ENCODE results near the gene C3orf80.
"Not testable (repeated sequence)": the region's sequence is repeated elsewhere in the genome, so short reads cannot be mapped to it uniquely, and the experiment has no call there.

C3orf80 gene

DNA sequence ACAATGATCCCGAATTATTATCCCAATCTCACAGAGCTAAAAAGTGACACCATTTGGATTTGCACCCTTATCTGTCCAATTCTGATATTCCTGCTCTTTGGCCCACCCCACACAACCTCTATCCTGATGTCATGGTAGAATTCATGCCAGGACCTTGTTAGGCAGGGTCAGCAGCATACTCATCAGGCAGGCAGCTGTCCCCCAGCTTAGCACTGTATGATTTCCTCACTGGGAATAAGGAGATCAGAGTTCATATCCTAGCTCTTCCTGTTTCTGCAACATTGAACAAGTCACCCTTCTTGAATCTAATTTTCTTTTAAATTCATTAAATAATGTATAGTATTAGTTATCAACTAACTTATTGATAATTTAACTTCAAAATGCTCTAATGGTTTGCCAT, 12.0 kb upstream of the C3orf80 start:
- no peak for DNase-seq (ENCODE audit: low spot score)

DNA sequence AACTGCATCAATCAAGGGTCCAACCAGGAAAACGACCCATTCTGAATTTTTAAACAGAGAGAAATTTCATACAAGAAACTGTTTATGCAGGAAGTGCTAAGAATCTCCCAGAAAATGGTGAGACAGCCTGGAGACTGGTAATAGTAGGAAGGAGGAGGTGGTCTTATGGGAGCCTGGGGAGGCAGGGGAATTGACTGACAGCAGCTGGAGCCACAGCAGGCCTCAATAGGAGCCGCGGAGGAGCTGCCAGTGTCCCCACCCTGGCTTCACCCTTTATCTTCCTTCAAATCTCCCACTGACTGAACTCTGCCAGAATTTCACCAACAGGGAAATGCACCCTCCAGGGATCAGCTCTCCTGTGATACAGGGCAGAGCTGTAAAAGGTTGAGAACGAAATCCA, 7.5 kb upstream of the C3orf80 start:
- no peak for DNase-seq (ENCODE audit: low spot score)

DNA sequence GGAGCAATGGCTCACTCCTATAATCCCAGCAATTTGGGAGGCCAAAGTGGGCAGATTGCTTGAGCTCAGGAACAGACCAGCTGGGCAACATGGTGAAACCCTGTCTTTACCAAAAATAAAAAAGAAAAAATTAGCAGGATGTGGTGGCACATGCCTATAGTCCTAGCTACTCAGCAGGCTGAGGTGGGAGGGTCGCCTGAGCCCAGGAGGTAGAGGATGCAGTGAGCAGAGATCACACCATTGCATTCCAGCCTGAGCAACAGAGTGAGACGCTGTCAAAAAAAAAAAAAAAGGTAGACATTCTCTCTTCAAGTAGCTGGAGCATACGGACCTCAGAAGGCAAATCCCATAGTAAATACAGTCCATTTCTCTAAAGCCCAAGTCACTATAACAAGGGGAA, 7.1 kb upstream of the C3orf80 start:
- DNase-seq (ENCODE audit: low spot score) = no peak

- no peak for DNase-seq (ENCODE audit: low spot score)
These were observed 5.2 kb upstream of the C3orf80 start for GRCh38 chr3:160220038-160220437.

DNA sequence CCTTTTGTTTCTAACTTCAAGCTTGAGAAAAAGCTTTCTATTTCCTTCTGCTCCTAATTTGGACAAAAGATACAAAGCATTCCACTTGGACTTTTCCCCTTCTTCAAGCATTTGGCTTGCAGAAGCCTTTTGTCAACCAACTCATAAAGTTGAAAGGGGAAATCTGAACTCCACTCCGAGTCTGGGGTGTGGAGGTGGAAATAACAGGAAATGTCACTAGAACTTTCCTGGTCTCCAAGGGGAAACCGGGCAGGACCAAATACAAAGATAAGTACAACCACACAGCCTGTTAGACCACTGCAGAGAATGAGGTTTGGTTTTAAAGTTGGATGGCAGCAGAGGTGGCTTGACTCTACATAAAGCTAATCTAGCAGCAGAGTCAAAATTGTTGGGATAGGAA, 4.2 kb upstream of the C3orf80 start:
- no peak for DNase-seq (ENCODE audit: low spot score)

GRCh38 chr3:160224256-160224655, 966 bp upstream of the C3orf80 start:
- DNase-seq (ENCODE audit: low spot score) = no peak

DNA sequence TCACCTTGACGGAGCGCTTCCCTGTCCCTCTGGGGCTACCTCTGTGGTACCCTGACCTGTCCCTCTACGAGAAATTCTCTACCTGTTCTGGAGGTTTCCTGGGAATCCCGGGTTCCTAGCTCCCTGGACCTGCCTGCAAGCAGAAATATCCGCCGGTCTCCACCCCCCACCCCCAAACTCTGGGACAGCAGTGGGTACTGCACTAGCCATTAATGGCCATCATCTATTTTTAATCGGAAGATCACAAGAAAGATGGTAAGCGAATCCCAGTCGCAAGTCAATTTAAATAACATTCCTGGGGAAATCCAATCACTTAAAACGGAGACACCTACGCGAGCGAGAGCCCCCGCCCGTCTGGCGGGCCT, 429 bp upstream of the C3orf80 start:
- DNase-seq (ENCODE audit: low spot score) = no peak

GRCh38 chr3:160226026-160226907, 1.0 kb downstream of the C3orf80 start:
- DNase-seq (ENCODE audit: low spot score) = no peak

- no peak for DNase-seq (ENCODE audit: low spot score)
These were observed 2.2 kb downstream of the C3orf80 start for GRCh38 chr3:160227419-160227818.

- DNase-seq (ENCODE audit: low spot score) = no peak
These were observed 6.8 kb downstream of the C3orf80 start for GRCh38 chr3:160232014-160232413.

DNA sequence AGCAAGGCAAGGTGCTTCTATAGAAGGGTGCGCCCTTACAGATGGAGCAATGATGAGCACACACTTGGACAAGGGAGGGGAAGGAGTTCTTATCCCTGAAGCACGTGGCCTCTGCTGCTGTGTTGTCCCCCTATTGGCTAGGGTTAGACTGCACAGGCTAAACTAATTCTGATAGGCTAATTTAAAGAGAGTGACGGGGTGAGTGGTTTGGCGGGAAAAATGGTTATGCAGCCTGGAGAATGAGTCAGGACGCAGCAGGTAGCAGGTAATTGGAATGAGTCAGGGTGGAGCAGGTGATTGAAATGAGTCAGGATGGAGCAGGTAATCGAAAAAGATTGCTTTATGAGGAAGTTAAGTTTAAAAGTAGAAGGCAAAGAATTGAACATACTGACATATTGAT, 15.5 kb downstream of the C3orf80 start:
- DNase-seq (ENCODE audit: low spot score) = not testable (repeated sequence)

DNA sequence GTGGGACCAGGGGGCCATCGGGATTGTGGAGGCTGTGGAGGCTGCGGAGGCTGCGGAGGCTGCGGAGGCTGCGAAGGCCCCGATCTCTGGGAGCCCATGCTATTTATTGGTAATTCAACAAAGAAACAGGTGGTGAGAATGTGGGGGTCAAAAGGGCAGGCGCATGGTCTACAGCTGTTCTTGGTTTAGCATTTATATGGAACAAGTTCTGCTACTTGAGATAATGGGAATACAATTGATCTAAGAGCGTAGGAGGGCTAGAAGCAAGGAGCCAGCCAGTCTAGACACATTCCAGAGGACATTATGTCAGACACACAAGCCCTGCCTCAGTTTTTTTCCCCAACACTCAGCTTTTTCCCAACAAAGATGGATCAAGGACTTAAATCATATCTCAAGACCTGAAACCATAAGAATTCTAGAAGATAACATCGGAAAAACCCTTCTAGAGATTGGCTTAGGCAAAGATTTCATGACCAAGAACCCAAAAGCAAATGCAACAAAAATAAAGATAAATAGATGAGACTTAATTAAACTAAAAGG, 20.1 kb downstream of the C3orf80 start:
- DNase-seq (ENCODE audit: low spot score) = no peak

DNA sequence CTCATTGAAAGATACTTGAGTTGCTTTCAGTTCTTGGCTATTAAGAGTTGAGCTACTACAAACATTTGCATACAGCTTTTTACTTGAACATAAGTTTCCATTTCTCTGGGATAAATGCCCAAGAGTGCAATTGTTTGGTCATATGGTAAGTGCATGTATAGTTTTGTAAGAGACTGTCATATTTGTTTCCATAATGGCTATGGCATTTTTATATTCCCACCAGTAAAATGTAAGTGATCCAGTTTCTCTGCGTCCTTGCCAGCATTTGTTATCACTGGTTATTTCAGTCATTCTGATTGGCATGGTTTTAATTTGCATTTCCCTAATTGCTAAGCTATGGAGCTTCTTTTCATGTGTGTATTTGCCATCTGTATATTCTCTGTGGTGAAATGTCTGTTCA, 22.5 kb downstream of the C3orf80 start:
- no peak for DNase-seq (ENCODE audit: low spot score)

- DNase-seq (ENCODE audit: low spot score) = no peak
These were observed 28.1 kb downstream of the C3orf80 start for GRCh38 chr3:160253298-160253697.

DNA sequence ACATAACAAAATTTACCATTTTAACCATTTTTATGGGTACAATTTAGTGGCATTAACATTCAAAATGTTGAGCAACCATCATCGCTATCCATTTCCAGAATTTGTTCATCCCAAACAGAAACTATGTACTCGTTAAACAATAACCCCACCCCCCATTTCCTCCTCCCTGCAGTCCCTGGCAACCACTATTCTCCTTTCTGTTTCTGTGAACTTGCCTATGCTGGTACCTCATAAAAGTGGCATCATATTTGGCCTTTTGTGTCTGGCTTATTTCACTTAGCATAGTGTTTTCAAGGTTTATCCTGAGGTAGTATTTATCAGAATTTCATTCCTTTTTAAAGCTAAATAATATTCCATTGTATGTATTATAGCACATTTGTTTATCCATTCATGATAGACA, 32.4 kb downstream of the C3orf80 start:
- DNase-seq (ENCODE audit: low spot score) = no peak

- DNase-seq (ENCODE audit: low spot score) = no peak
These were observed 34.4 kb downstream of the C3orf80 start for GRCh38 chr3:160259589-160259988.

GRCh38 chr3:160260587-160261270, 35.5 kb downstream of the C3orf80 start:
- no peak for DNase-seq (ENCODE audit: low spot score)

DNA sequence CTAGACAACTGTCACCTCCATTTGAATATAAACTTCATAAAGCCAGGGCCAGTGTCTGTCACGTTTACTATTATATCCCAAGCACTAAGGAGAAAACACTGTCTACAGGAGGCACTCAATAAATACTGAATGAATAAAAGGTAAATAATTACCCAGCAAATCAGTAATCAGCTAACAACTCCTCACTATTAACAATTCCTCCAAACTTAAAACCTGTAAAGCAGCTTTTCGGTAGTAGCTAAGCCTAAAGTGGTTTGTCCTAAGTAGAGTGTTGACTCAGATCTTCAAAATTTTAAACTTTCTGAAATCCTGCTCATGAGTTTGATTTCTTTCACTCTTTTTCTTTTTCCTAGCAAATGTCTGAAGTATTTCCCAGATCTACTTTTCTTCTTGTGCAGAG, 39.9 kb downstream of the C3orf80 start:
- no peak for DNase-seq (ENCODE audit: low spot score)
